ENCODE results near the gene ISM1.

- TF ChIP-seq CTCF (IDR thresholded peaks at IDR 0.05) = no peak
- TF ChIP-seq POLR2A (IDR thresholded peaks at IDR 0.05) = no peak
Observed at GRCh38 chr20:13338999-13339411, 117.9 kb downstream of the ISM1 start.
